ENCODE measurements around the gene UBALD2. TPM values are rescaled to one million over a fixed set of nuclear protein-coding genes. Genes with fewer than 3 reads are reported as not detected.
"Not testable (repeated sequence)": the region's sequence is repeated elsewhere in the genome, so short reads cannot be mapped to it uniquely, and the experiment has no call there.

Gene UBALD2
- total RNA-seq, 4 donors from 2014 or later, result 14.0 to 74.1 (median 50.4) TPM

- no peaks in the 10 kb centered on the region for H3K9me3 ChIP-seq
- TF ChIP-seq CTCF (IDR thresholded peaks at IDR 0.05), result peak in 3 of 6 experiments; percentile 18 to 22 (median 19)
- TF ChIP-seq POLR2A (IDR thresholded peaks at IDR 0.05), result no peak
- peak overlapping the region in 2 of 4 donors; percentile 15 to 58 for H3K27ac ChIP-seq
- H3K27me3 ChIP-seq, result no peaks in the 10 kb centered on the region
- peaks cover 10 to 56% (median 24%) of the 10 kb centered on the region in 4 donors for H3K4me1 ChIP-seq
- no peak overlapping the region for H3K4me3 ChIP-seq
- no peaks in the 10 kb centered on the region for H3K36me3 ChIP-seq
- DNase-seq, result peak in 2 of 3 donors; percentile 20 to 44
These were observed 16.9 kb upstream of the UBALD2 start for GRCh38 chr17:76248013-76248782.

GRCh38 chr17:76250141-76250540 is 15.0 kb upstream of the UBALD2 start:
- Histone ChIP-seq H3K27ac (no peak overlapping the region), H3K4me1 (peaks cover 10 to 56% (median 26%) of the 10 kb centered on the region in 4 donors), H3K4me3 (no peak overlapping the region), H3K36me3 (no peaks in the 10 kb centered on the region), H3K27me3 (no peaks in the 10 kb centered on the region), H3K9me3 (no peaks in the 10 kb centered on the region)
- no peak for DNase-seq
- TF ChIP-seq CTCF (IDR thresholded peaks at IDR 0.05) (no peak), POLR2A (IDR thresholded peaks at IDR 0.05) (no peak)

- peak in 1 of 2 donors; percentile 22 for TF ChIP-seq POLR2A (IDR thresholded peaks at IDR 0.05)
- TF ChIP-seq CTCF (IDR thresholded peaks at IDR 0.05), result no peak
- DNase-seq, result peak in 2 of 3 donors; percentile 57 to 66
- H3K27ac ChIP-seq, result peak overlapping the region; percentile 47 to 83 (median 72)
These were observed 13.6 kb upstream of the UBALD2 start for GRCh38 chr17:76251478-76252039.

GRCh38 chr17:76252040-76252954 is 12.9 kb upstream of the UBALD2 start:
- Histone ChIP-seq H3K4me1 (peaks cover 10 to 34% (median 16%) of the 10 kb centered on the region in 4 donors), H3K27ac (peak overlapping the region; percentile 47 to 83 (median 72)), H3K36me3 (no peaks in the 10 kb centered on the region), H3K9me3 (no peaks in the 10 kb centered on the region), H3K4me3 (peak overlapping the region in 1 of 4 donors; percentile 22), H3K27me3 (no peaks in the 10 kb centered on the region)
- TF ChIP-seq CTCF (IDR thresholded peaks at IDR 0.05) (no peak), POLR2A (IDR thresholded peaks at IDR 0.05) (peak in 1 of 2 donors; percentile 39)
- DNase-seq, result peak; percentile 60 to 88 (median 74)

More at GRCh38 chr17:76251478-76252039, 13.6 kb upstream of the UBALD2 start:
- no peaks in the 10 kb centered on the region for H3K9me3 ChIP-seq
- H3K27me3 ChIP-seq, result no peaks in the 10 kb centered on the region
- H3K36me3 ChIP-seq, result no peaks in the 10 kb centered on the region
- no peak overlapping the region for H3K4me3 ChIP-seq
- H3K4me1 ChIP-seq, result peaks cover 10 to 42% (median 20%) of the 10 kb centered on the region in 4 donors

- not testable (repeated sequence) for H3K27me3 ChIP-seq, H3K36me3 ChIP-seq, H3K4me3 ChIP-seq, H3K9me3 ChIP-seq
- Histone ChIP-seq H3K27ac (peak overlapping the region; percentile 47 to 83 (median 72)), H3K4me1 (peaks cover 10 to 34% (median 16%) of the 10 kb centered on the region in 4 donors)
- peak in 2 of 3 donors; percentile 37 to 49 for DNase-seq
These were observed 12.0 kb upstream of the UBALD2 start for GRCh38 chr17:76252967-76253766.

All from Peyer's patch (tissue), 4 donors.